GM12878 (cell line): ENCODE results near the gene PIGU. TPM values are rescaled to one million over a fixed set of nuclear protein-coding genes. Genes with fewer than 3 reads are reported as not detected.

ENCODE experiments used
- ATAC-seq: fragments of 200-7000 bp; cut with Tn5 transposase; 3 replicates; pipeline ENCODE4 v1.9.1; 2020; ENCODE audit warnings: mild to moderate bottlenecking, moderate library complexity
- BruUV-seq: library from RNA; stranded (reverse); fragments of 400-500 nt; replicated peaks from 2 replicates; lab custom pipeline; 2021; lab: Mats Ljungman, UMichigan
- CTCF ChIA-PET: fragments of 300-600 bp; sonication (Branson Sonifier 250); formaldehyde crosslinking; extraction: SDS; loops from one replicate; lab custom pipeline; 2021; ENCODE audit warnings: inconsistent platforms; lab: Yijun Ruan, JAX
- POLR2A ChIA-PET: fragments of 350-600 bp; formaldehyde crosslinking; extraction: SDS; loops from one replicate; lab custom pipeline; 2021; ENCODE audit warnings: inconsistent platforms; lab: Charles Lee
- RAD21 ChIA-PET: fragments of 300-600 bp; sonication (Branson Sonifier 250); formaldehyde crosslinking; loops from one replicate; lab custom pipeline; 2023; ENCODE audit warnings: antibody characterized with exemption; ENCODE audit not compliant: unreplicated experiment; lab: Charles Lee
- SMC1A ChIA-PET: fragments of 300-600 bp; sonication (Branson Sonifier 250); formaldehyde crosslinking; loops from one replicate; lab custom pipeline; 2023; ENCODE audit not compliant: unreplicated experiment, uncharacterized antibody; lab: Charles Lee
- DNase-seq: peaks from one replicate; pipeline ENCODE4 v3.0.0-alpha.2; 2011; ENCODE audit warnings: low read depth, low spot score
- FAIRE-seq: peaks from 3 replicates; lab custom pipeline; 2011; peaks lifted over from hg19 to GRCh38; lab: Jason Lieb, UNC
- H2AFZ ChIP-seq: 2 replicates; pipeline ENCODE4 v1.6.0; 2011; ENCODE audit warnings: low read depth, low read length, control low read depth; ENCODE audit not compliant: control insufficient read depth
- H3K27ac ChIP-seq: 2 replicates; pipeline ENCODE4 v1.5.1; 2011; ENCODE audit warnings: control low read depth; ENCODE audit not compliant: control insufficient read depth, insufficient read depth
- H3K27me3 ChIP-seq, 2 experiments: replicated peaks in 1 of 2; 2 replicates each; pipeline versions ENCODE4 v1.6.0 to v1.6.1; 2011; ENCODE audit warnings: low read length in 1 of 2; ENCODE audit not compliant: control insufficient read depth in 2 of 2, insufficient read depth in 2 of 2
- H3K36me3 ChIP-seq, 2 experiments: 2 replicates each; pipeline ENCODE4 v1.5.1; 2011; ENCODE audit warnings: low read length in 1 of 2; ENCODE audit not compliant: control insufficient read depth in 2 of 2, insufficient read depth in 2 of 2
- H3K4me1 ChIP-seq: 2 replicates; pipeline ENCODE4 v1.6.1; 2011; ENCODE audit warnings: mild to moderate bottlenecking, low read length, moderate library complexity, mixed read lengths; ENCODE audit not compliant: control insufficient read depth, insufficient read depth
- H3K4me2 ChIP-seq: 2 replicates; pipeline ENCODE4 v1.6.0; 2011; ENCODE audit warnings: control low read depth; ENCODE audit not compliant: control insufficient read depth, insufficient read depth
- H3K4me3 ChIP-seq: fragments of 200-600 bp; sonication (generic); 2 replicates; pipeline ENCODE4 v1.5.1; 2016
- H3K79me2 ChIP-seq: 2 replicates; pipeline ENCODE4 v1.6.0; 2011; ENCODE audit warnings: low read length; ENCODE audit not compliant: control insufficient read depth, insufficient read depth
- H3K9ac ChIP-seq: 2 replicates; pipeline ENCODE4 v1.8.0; 2011; ENCODE audit warnings: low read length, control low read depth, mixed read lengths; ENCODE audit not compliant: control insufficient read depth, insufficient read depth
- H3K9me3 ChIP-seq: replicated peaks from 3 replicates; pipeline ENCODE4 v1.5.1; 2011; ENCODE audit warnings: mild to moderate bottlenecking, low read length; ENCODE audit not compliant: control insufficient read depth, insufficient read depth
- H4K20me1 ChIP-seq: 2 replicates; pipeline ENCODE4 v1.6.0; 2011; ENCODE audit not compliant: control insufficient read depth, insufficient read depth
- ASH2L ChIP-seq: fragments of 300-600, 200-600 bp; sonication (generic); IDR thresholded peaks from 2 replicates; pipeline ENCODE4 v1.6.1; 2017; ENCODE audit warnings: low read depth, mild to moderate bottlenecking, borderline replicate concordance
- BACH1 ChIP-seq: fragments of 450-650 bp; IDR thresholded peaks from 2 replicates; pipeline ENCODE4 v1.6.1; 2017; ENCODE audit warnings: mild to moderate bottlenecking, borderline replicate concordance
- E2F8 ChIP-seq: fragments of 450-650 bp; IDR thresholded peaks from 2 replicates; pipeline ENCODE4 v1.6.1; 2018; ENCODE audit warnings: mild to moderate bottlenecking, low read depth, moderate library complexity; ENCODE audit not compliant: partially characterized antibody
- FOXM1 ChIP-seq: IDR thresholded peaks from 2 replicates; pipeline ENCODE4 v1.6.1; 2012; ENCODE audit warnings: low read depth, mild to moderate bottlenecking, inconsistent platforms, low read length, moderate library complexity
- JUND ChIP-seq: IDR thresholded peaks from 2 replicates; pipeline ENCODE4 v1.6.1; 2012; ENCODE audit warnings: low read depth, mild to moderate bottlenecking, low read length, improper control_type of control experiment, moderate library complexity
- KAT2A ChIP-seq: conservative IDR thresholded peaks from 2 replicates; pipeline ENCODE4 v1.6.1; 2011; ENCODE audit warnings: low read depth, low read length; ENCODE audit not compliant: control insufficient read depth
- REST ChIP-seq: IDR thresholded peaks from 2 replicates; pipeline ENCODE4 v1.6.1; 2012; ENCODE audit warnings: mild to moderate bottlenecking, low read depth, low read length
- SIX5 ChIP-seq: IDR thresholded peaks from 2 replicates; pipeline ENCODE4 v1.6.1; 2011; ENCODE audit warnings: mild to moderate bottlenecking, low read depth, low read length, moderate library complexity; ENCODE audit not compliant: severe bottlenecking
- SREBF1 ChIP-seq: IDR thresholded peaks from 2 replicates; pipeline ENCODE4 v1.6.1; 2012; ENCODE audit warnings: mild to moderate bottlenecking, low read length
- TARDBP ChIP-seq: IDR thresholded peaks from 2 replicates; pipeline ENCODE4 v1.6.1; 2016; ENCODE audit warnings: borderline replicate concordance
- ZBTB40 ChIP-seq: fragments of 450-650 bp; IDR thresholded peaks from 2 replicates; pipeline ENCODE4 v1.6.1; 2016; ENCODE audit warnings: mild to moderate bottlenecking, moderate library complexity, borderline replicate concordance
- WGBS: methylation state at CpG from one replicate; pipeline ENCODE4 v1.1.6; 2016; ENCODE audit warnings: low lambda C conversion rate; ENCODE audit not compliant: insufficient replicate concordance, insufficient coverage; ENCODE audit errors: missing lambda C conversion rate; 5-methylcytosine and 5-hydroxymethylcytosine counted together
- in situ Hi-C: fragments of 300-500 bp; cut with MboI; formaldehyde crosslinking; loops from 9 replicates; pipeline ENCODE4 v1.14.3; 2018; ENCODE audit warnings: mixed read lengths
- intact Hi-C: fragments of 100-400 bp; cut with micrococcal nuclease; formaldehyde crosslinking; loops from one replicate; pipeline ENCODE4 v1.14.2; 2022; ENCODE audit not compliant: unreplicated experiment
- polyA plus RNA-seq, 11 experiments: library from polyadenylated mRNA; depleted of rRNA in 4 of 11; unstranded in 6 of 11; stranded (reverse) in 5 of 11; fragments of >200 nt; fragmentation: Nextera tagmentation in 4 of 11; fragmentation: Illumina TruSeq in 1 of 11; extraction: Ambion mirVana in 4 of 11; extraction: Trizol in 1 of 11; gene quantifications; 1 replicate in 1 of 11; 2 replicates in 10 of 11; pipeline versions ENCODE4 v1.2.1 to v1.2.3, GENCODE V29; 2011 to 2016; ENCODE audit warnings: inconsistent platforms in 2 of 11, missing spikeins in 2 of 11, low read depth in 1 of 11
- total RNA-seq, 4 experiments: library from RNA; depleted of rRNA in 3 of 4; stranded (reverse); fragments of >200 nt in 3 of 4; fragmentation: Illumina TruSeq in 1 of 4; extraction: Trizol in 1 of 4; gene quantifications; 2 replicates each; pipeline versions ENCODE4 v1.2.1 to v1.2.3, GENCODE V29; 2013 to 2021

PIGU gene
- total and polyA plus RNA-seq, 10 of the 15 experiments (the other 5 are each of a cell fraction or from before 2014, with no cell fraction given) = 4.1 to 88.2 (median 25.0) TPM

GRCh38 chr20:34673412-34673811, 3.5 kb downstream of the PIGU start:
- no TSS peak for BruUV-seq
- in situ Hi-C loops = no loop called here
- H3K9me3 ChIP-seq = no peaks in the 10 kb centered on the region
- peaks cover 17% of the 10 kb centered on the region for H3K79me2 ChIP-seq
- ChIA-PET RAD21 (no interaction called here), CTCF (interaction anchor here (0.7 to 0.8 kb wide), 2 partner anchors 93 to 97 kb away, joined by 3 read pairs; no protein-coding TSS in a partner anchor), SMC1A (interaction anchor here (0.6 to 1.4 kb wide), 5 partner anchors 10 to 135 kb away, joined by 3 to 7 read pairs (median 3); no protein-coding TSS in a partner anchor), POLR2A (no interaction called here)
- H3K9ac ChIP-seq = no peak overlapping the region
- no peaks in the 10 kb centered on the region for H3K27me3 ChIP-seq
- no peak overlapping the region for H3K27ac ChIP-seq
- no peaks in the 10 kb centered on the region for H4K20me1 ChIP-seq
- 90% methylated on average over 5 of the region's 5 CpGs for WGBS
- no peak overlapping the region for H3K4me3 ChIP-seq
- intact Hi-C loops = no loop called here
- ATAC-seq (no peak), DNase-seq (no peak), FAIRE-seq (no peak)
- H3K36me3 ChIP-seq = no peaks in the 10 kb centered on the region; a peak in 1 of 4 replicates
- no peak overlapping the region for H2AFZ ChIP-seq
- H3K4me2 ChIP-seq = no peak overlapping the region
- no peaks in the 10 kb centered on the region; the same call in 1 of the 2 replicates for H3K4me1 ChIP-seq
- TF ChIP-seq E2F8 (no peak), FOXM1 (no peak), ASH2L (no peak), JUND (no peak), TARDBP (no peak), REST (no peak), KAT2A (no peak), ZBTB40 (no peak), SIX5 (no peak), BACH1 (no peak), SREBF1 (no peak)
